OCI-LY1 (cell line): Measurements from ENCODE around the gene ARHGAP10.

Experiments used
- H2AFZ ChIP-seq: fragments of 200-600 bp; sonication (generic), shearing (Covaris generic); 2 replicates; pipeline ENCODE4 v1.6.0; 2014; ENCODE audit warnings: antibody characterized with exemption, mild to moderate bottlenecking, low read length
- H3F3A ChIP-seq: fragments of 200-600 bp; sonication (generic), shearing (Covaris generic); 2 replicates; pipeline ENCODE4 v1.6.0; 2014; ENCODE audit warnings: mild to moderate bottlenecking, antibody characterized with exemption, low read length, moderate library complexity; ENCODE audit not compliant: insufficient read depth
- H3K27ac ChIP-seq: fragments of 200-600 bp; sonication (generic); 2 replicates; pipeline ENCODE4 v1.5.1; 2014; ENCODE audit warnings: low read length, mixed run types, mild to moderate bottlenecking, low read depth; ENCODE audit not compliant: poor library complexity, severe bottlenecking
- H3K27me3 ChIP-seq: fragments of 200-600 bp; sonication (generic); 2 replicates; pipeline ENCODE4 v1.6.0; 2014; ENCODE audit warnings: antibody characterized with exemption, mild to moderate bottlenecking, low read length, moderate library complexity; ENCODE audit not compliant: insufficient read depth
- H3K36me3 ChIP-seq: fragments of 200-600 bp; sonication (generic); 2 replicates; pipeline ENCODE4 v1.6.1; 2014; ENCODE audit warnings: mild to moderate bottlenecking, antibody characterized with exemption, low read length, moderate library complexity, mixed read lengths; ENCODE audit not compliant: insufficient read depth
- H3K4me1 ChIP-seq: fragments of 200-600 bp; sonication (generic); 2 replicates; pipeline ENCODE4 v1.5.1; 2014; ENCODE audit warnings: mild to moderate bottlenecking, low read length, moderate library complexity; ENCODE audit not compliant: insufficient read depth, severe bottlenecking
- H3K4me2 ChIP-seq: fragments of 200-600 bp; sonication (generic), shearing (Covaris generic); 2 replicates; pipeline ENCODE4 v1.6.1; 2014; ENCODE audit warnings: low read length
- H3K4me3 ChIP-seq: fragments of 200-600 bp; sonication (generic); 2 replicates; pipeline ENCODE4 v1.5.1; 2014; ENCODE audit warnings: low read length, low read depth, mild to moderate bottlenecking, mixed read lengths; ENCODE audit not compliant: poor library complexity, severe bottlenecking
- H3K79me2 ChIP-seq: fragments of 200-600 bp; shearing (Covaris generic); 2 replicates; pipeline ENCODE4 v1.6.1; 2016; ENCODE audit warnings: mixed run types, low read length, mixed read lengths; ENCODE audit not compliant: insufficient read depth
- H3K9ac ChIP-seq: fragments of 200-600 bp; sonication (generic), shearing (Covaris generic); 2 replicates; pipeline ENCODE4 v1.6.1; 2014; ENCODE audit warnings: mild to moderate bottlenecking, low read length, mixed read lengths
- H3K9me2 ChIP-seq: fragments of 200-600 bp; sonication (generic), shearing (Covaris generic); 2 replicates; pipeline ENCODE4 v1.6.1; 2014; ENCODE audit warnings: low read depth, mild to moderate bottlenecking, low read length, mixed read lengths
- H3K9me3 ChIP-seq: fragments of 200-600 bp; shearing (Covaris generic); 2 replicates; pipeline ENCODE4 v1.6.1; 2014; ENCODE audit warnings: low read length, mixed read lengths
- H4K20me1 ChIP-seq: fragments of 200-600 bp; sonication (generic), shearing (Covaris generic); 2 replicates; pipeline ENCODE4 v1.6.0; 2016; ENCODE audit warnings: mild to moderate bottlenecking, low read length; ENCODE audit not compliant: insufficient read depth
- EZH2 ChIP-seq: fragments of 200-600 bp; sonication (generic), shearing (Covaris generic); IDR thresholded peaks from 2 replicates; pipeline ENCODE4 v1.8.0; 2017; ENCODE audit warnings: borderline replicate concordance, mixed run types, mild to moderate bottlenecking, antibody characterized with exemption, low read length, moderate library complexity, mixed read lengths
- TF ChIP-seq, protein P1 (sequence below): fragments of 200-600 bp; sonication (generic), shearing (Covaris generic); IDR thresholded peaks from 2 replicates; pipeline ENCODE4 v1.5.1; 2017; ENCODE audit warnings: mild to moderate bottlenecking, antibody characterized with exemption, low read length, moderate library complexity, mixed read lengths

Gene ARHGAP10

DNA sequence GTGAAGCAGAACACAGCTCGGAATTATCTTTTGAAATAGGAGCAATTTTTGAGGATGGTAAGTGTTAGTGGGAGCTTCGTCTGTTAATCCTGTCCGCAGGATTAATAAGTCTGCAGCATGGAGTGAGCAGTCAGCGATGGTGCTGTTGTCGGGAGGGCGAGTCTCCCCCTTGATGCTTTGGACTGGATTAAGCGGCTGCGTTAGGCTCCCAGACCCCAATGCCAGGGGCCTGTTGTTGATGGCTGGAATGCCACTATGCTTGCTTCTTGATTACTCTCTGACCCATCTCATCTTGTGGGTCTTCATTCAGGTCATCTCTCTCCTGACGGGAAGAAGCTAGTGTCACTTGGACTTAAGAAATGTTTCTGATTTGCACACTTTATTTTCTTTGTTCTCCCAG lies 332.6 kb downstream of the ARHGAP10 start:
- no peak overlapping the region for H3K9ac ChIP-seq
- H3K27me3 ChIP-seq: no peaks in the 10 kb centered on the region
- no peak overlapping the region for H3K4me3 ChIP-seq
- TF ChIP-seq EZH2: no peak
- TF ChIP-seq, protein P1, sequence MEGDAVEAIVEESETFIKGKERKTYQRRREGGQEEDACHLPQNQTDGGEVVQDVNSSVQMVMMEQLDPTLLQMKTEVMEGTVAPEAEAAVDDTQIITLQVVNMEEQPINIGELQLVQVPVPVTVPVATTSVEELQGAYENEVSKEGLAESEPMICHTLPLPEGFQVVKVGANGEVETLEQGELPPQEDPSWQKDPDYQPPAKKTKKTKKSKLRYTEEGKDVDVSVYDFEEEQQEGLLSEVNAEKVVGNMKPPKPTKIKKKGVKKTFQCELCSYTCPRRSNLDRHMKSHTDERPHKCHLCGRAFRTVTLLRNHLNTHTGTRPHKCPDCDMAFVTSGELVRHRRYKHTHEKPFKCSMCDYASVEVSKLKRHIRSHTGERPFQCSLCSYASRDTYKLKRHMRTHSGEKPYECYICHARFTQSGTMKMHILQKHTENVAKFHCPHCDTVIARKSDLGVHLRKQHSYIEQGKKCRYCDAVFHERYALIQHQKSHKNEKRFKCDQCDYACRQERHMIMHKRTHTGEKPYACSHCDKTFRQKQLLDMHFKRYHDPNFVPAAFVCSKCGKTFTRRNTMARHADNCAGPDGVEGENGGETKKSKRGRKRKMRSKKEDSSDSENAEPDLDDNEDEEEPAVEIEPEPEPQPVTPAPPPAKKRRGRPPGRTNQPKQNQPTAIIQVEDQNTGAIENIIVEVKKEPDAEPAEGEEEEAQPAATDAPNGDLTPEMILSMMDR: no peak
- no peaks in the 10 kb centered on the region for H3K36me3 ChIP-seq
- H4K20me1 ChIP-seq: no peaks in the 10 kb centered on the region
- no peaks in the 10 kb centered on the region for H3F3A ChIP-seq
- H3K4me1 ChIP-seq: peaks cover 42% of the 10 kb centered on the region
- H2AFZ ChIP-seq: no peak overlapping the region
- H3K9me2 ChIP-seq: no peaks in the 10 kb centered on the region
- H3K79me2 ChIP-seq: no peaks in the 10 kb centered on the region
- H3K27ac ChIP-seq: no peak overlapping the region
- H3K9me3 ChIP-seq: no peaks in the 10 kb centered on the region
- no peak overlapping the region for H3K4me2 ChIP-seq

- Histone ChIP-seq H3K4me1 (peaks cover 36% of the 10 kb centered on the region), H3K36me3 (no peaks in the 10 kb centered on the region)
Observed at GRCh38 chr4:148065075-148065474, 333.2 kb downstream of the ARHGAP10 start.

GRCh38 chr4:148067301-148067916 lies 335.5 kb downstream of the ARHGAP10 start:
- no peaks in the 10 kb centered on the region for H3K79me2 ChIP-seq
- no peak overlapping the region for H2AFZ ChIP-seq
- no peak overlapping the region for H3K4me3 ChIP-seq
- no peak overlapping the region for H3K9ac ChIP-seq
- H3K36me3 ChIP-seq: no peaks in the 10 kb centered on the region
- H3F3A ChIP-seq: no peaks in the 10 kb centered on the region
- H3K4me1 ChIP-seq: peaks cover 13% of the 10 kb centered on the region
- H3K9me2 ChIP-seq: no peaks in the 10 kb centered on the region
- no peak overlapping the region for H3K27ac ChIP-seq
- H4K20me1 ChIP-seq: no peaks in the 10 kb centered on the region
- H3K9me3 ChIP-seq: no peaks in the 10 kb centered on the region
- TF ChIP-seq, protein P1: no peak
- TF ChIP-seq EZH2: no peak
- no peaks in the 10 kb centered on the region for H3K27me3 ChIP-seq
- no peak overlapping the region for H3K4me2 ChIP-seq

More at GRCh38 chr4:148065075-148065474, 333.2 kb downstream of the ARHGAP10 start:
- Histone ChIP-seq H4K20me1 (no peaks in the 10 kb centered on the region), H2AFZ (no peak overlapping the region), H3K79me2 (no peaks in the 10 kb centered on the region), H3F3A (no peaks in the 10 kb centered on the region), H3K4me3 (no peak overlapping the region), H3K9me3 (no peaks in the 10 kb centered on the region), H3K9ac (no peak overlapping the region), H3K9me2 (no peaks in the 10 kb centered on the region), H3K27ac (no peak overlapping the region), H3K4me2 (no peak overlapping the region), H3K27me3 (no peaks in the 10 kb centered on the region)
- TF ChIP-seq EZH2: no peak
- TF ChIP-seq, protein P1: no peak
